ENCODE results near the gene KCNV2.

The KCNV2 gene

DNA sequence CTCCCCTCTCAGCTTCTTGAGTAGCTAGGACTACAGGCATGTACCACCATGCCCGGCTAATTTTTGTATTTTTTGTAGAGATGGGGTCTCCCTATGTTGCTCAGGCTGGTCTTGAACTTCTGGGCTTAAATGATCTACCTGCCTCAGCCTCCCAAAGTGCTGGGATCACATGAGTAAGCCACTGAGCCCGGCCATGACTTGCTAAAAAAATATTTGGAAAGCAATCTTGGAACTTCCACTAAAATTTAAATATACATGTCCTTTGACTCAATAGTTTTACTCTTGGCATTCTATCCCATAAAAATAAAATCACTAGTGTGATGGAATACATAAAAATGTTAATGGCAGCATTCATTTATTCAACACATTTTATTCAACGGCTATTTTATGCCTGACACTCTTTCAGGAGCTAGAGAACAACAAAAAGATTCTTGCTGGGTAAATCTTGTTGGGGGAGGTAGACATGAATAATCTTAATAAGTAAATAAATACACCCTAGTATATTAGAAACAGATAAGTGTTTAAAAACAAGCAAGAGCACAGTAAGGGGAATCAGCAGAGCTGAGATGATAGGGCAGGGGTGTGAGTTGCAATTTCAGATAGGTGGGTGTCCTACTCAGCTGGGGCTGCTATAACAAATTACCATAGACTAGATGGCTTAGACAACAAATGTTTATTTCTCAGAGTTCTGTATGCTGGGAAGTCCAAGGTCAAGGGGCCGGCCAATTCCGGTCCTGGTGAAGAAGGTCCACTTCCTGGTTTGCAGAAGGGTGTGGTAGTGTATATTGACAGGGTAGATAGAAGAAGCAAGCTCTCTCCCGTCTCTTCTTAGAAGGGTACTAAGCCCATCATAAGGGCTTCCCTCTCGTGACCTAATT lies 50.7 kb downstream of the KCNV2 start:
- Histone ChIP-seq H3K9ac (ENCODE audit: low read depth, low read length) (no peak overlapping the region), H3K36me3 (ENCODE audit: control insufficient read depth, insufficient read depth, low read length) (peaks cover 10% of the 10 kb centered on the region), H3K4me3 (ENCODE audit: low read depth, low read length) (no peak overlapping the region), H3K4me1 (ENCODE audit: control insufficient read depth, insufficient read depth, low read length) (peaks cover 15% of the 10 kb centered on the region), H3K9me3 (ENCODE audit: control insufficient read depth, insufficient read depth, low read length) (no peaks in the 10 kb centered on the region), H3K27me3 (ENCODE audit: control insufficient read depth, insufficient read depth, low read length) (no peaks in the 10 kb centered on the region)

DNA sequence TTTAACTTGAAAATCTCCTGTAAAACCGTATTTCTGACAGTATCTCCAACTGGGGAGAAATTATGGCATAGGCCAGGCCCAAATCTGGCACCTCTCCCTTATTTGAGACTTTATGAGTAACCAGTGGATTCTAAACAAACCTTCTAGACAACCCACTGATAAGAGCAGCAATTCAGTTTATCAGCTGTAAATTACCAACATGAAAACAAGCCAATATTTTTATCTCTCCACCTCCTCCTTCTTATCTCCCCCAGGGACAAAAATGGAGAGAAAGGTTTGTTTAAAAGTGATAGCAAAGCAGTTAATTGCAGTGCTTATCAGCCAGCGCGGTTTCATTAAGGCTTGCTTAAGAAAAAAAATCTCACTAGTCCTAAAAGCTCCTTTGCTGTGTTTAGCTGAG lies 53.8 kb downstream of the KCNV2 start:
- Histone ChIP-seq H3K4me1 (ENCODE audit: control insufficient read depth, insufficient read depth, low read length) (peaks cover 8% of the 10 kb centered on the region), H3K27me3 (ENCODE audit: control insufficient read depth, insufficient read depth, low read length) (no peaks in the 10 kb centered on the region), H3K36me3 (ENCODE audit: control insufficient read depth, insufficient read depth, low read length) (peaks cover 13% of the 10 kb centered on the region)

DNA sequence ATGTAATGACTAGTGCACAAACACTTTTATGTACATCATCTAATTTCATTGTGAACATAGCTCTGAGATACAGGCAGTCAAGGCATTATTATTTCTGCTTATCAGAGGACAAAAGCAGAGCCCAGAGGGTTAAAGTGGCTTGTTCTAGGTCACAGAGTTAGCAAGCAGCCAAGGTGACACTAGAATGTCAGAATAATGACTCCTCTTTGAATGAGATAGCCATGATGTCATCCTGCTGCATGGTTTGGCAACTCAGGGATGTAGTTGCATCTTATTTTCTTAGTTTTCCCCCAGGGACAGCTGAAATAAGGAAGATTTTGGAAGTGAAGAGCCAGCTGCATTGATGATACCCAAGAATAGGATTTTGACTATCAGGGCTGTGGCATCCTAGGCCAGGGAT lies 54.4 kb downstream of the KCNV2 start:
- Histone ChIP-seq H3K4me3 (ENCODE audit: low read depth, low read length) (no peak overlapping the region), H3K4me1 (ENCODE audit: control insufficient read depth, insufficient read depth, low read length) (peaks cover 8% of the 10 kb centered on the region), H3K9me3 (ENCODE audit: control insufficient read depth, insufficient read depth, low read length) (no peaks in the 10 kb centered on the region), H3K9ac (ENCODE audit: low read depth, low read length) (no peak overlapping the region), H3K27me3 (ENCODE audit: control insufficient read depth, insufficient read depth, low read length) (no peaks in the 10 kb centered on the region), H3K36me3 (ENCODE audit: control insufficient read depth, insufficient read depth, low read length) (peaks cover 13% of the 10 kb centered on the region)

More for the DNA sequence above, 53.8 kb downstream of the KCNV2 start:
- H3K9me3 ChIP-seq (ENCODE audit: control insufficient read depth, insufficient read depth, low read length): no peaks in the 10 kb centered on the region
- H3K4me3 ChIP-seq (ENCODE audit: low read depth, low read length): no peak overlapping the region
- no peak overlapping the region for H3K9ac ChIP-seq (ENCODE audit: low read depth, low read length)

DNA sequence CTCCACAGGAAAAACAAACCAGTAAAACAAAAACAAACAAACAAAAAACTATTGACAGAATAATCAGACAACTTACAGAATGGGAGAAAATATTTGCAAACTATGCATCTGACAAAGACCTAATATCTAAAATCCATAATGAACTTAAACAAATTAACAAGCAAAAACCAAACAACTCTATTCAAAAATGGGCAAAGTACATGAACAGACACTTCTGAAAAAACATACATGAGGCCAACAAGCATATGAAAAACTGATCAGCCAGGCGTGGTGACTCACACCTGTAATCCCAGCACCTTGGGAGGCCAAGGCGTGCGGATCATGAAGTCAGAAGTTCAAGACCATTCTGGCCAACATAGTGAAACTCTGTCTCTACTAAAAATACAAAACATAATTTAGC lies 60.1 kb downstream of the KCNV2 start:
- peaks cover 4% of the 10 kb centered on the region for H3K4me1 ChIP-seq (ENCODE audit: control insufficient read depth, insufficient read depth, low read length)
- H3K4me3 ChIP-seq (ENCODE audit: low read depth, low read length): no peak overlapping the region
- H3K36me3 ChIP-seq (ENCODE audit: control insufficient read depth, insufficient read depth, low read length): peaks cover 11% of the 10 kb centered on the region
- no peak overlapping the region for H3K9ac ChIP-seq (ENCODE audit: low read depth, low read length)
- no peaks in the 10 kb centered on the region for H3K27me3 ChIP-seq (ENCODE audit: control insufficient read depth, insufficient read depth, low read length)
- H3K9me3 ChIP-seq (ENCODE audit: control insufficient read depth, insufficient read depth, low read length): peaks cover 6% of the 10 kb centered on the region

DNA sequence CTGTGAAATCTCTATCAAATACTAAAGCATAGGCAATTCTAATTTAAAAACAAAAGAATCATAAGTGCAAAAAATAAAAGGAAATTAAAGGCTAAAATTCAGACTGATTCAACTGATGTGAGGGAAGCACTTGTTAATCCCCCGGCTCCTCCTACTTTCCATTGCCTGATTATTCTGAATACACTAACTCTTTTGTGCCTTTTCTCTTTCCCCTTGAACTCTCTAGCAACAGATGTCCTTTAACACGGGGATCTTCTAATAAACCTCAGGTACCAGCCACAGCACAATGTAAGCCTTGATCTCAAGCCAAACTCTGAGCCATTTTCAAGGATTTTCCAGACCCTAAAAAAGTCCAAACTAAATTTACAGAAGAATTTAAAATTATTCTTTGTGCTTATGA lies 61.5 kb downstream of the KCNV2 start:
- peaks cover 6% of the 10 kb centered on the region for H3K9me3 ChIP-seq (ENCODE audit: control insufficient read depth, insufficient read depth, low read length)
- H3K4me3 ChIP-seq (ENCODE audit: low read depth, low read length): no peak overlapping the region
- H3K4me1 ChIP-seq (ENCODE audit: control insufficient read depth, insufficient read depth, low read length): no peaks in the 10 kb centered on the region
- peaks cover 13% of the 10 kb centered on the region for H3K36me3 ChIP-seq (ENCODE audit: control insufficient read depth, insufficient read depth, low read length)
- H3K9ac ChIP-seq (ENCODE audit: low read depth, low read length): no peak overlapping the region
- H3K27me3 ChIP-seq (ENCODE audit: control insufficient read depth, insufficient read depth, low read length): no peaks in the 10 kb centered on the region
